HG03280 (cell line): ENCODE data around the gene LIPE.
A peak's percentile ranks its signal among the peaks of the same experiment; 100 is the strongest.
"Not testable (repeated sequence)": the region's sequence is repeated elsewhere in the genome, so short reads cannot be mapped to it uniquely, and the experiment has no call there.

ENCODE experiments used
- ATAC-seq: cut with Tn5 transposase; IDR thresholded peaks from one replicate; pipeline ENCODE4 v1.9.1; 2021; ENCODE audit warnings: mild to moderate bottlenecking, moderate library complexity; ENCODE audit not compliant: unreplicated experiment

LIPE gene

DNA sequence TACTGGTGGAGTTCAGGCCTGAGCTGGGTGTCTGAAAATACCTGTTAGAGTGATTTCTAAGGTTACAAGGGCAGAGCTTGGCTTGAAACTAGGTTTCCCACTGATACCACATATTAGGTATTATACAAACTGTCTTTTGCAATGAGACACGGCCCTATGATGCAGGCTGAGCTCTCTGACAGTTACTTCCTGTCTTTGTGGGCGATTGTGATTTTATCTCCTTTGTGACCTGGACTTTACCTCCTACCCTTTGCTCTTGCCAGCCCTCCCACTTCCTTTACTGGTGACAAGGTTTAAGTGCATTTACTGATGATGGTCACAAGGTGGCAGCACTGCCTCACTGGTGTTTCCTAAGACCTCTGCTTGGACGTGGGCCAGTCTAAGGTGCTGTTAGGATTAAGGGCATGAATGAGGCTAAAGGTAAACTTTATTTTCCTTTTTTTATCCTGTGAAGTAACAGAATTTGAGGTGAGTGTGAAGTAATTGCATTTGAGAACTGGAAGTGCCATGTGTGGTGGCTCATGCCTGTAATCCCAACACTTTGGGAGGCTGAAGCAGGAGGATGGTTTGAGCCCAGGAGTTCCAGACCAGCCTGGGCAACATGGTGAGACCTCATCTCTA lies 23.2 kb upstream of the LIPE start:
- ATAC-seq: peak; percentile 64

DNA sequence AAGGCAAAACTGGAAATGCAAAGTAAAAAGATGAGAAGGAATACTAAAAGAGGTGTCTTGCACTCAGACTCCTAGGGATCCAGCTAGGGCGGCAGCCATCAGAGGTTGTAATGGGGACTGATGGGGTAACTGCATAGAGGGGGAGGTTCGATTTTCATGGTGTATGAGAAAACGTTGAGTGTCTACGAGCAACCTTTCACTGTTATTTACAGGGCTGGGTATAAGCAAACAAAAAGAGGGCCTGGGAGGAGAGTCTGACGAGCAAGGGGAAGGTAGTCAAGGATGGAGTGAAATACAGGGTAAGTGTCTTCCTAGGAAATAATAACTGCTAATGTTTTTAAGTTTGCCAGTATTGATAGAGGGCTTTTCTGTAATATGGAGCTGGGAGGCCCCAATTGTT lies 21.1 kb upstream of the LIPE start:
- not testable (repeated sequence) for ATAC-seq

DNA sequence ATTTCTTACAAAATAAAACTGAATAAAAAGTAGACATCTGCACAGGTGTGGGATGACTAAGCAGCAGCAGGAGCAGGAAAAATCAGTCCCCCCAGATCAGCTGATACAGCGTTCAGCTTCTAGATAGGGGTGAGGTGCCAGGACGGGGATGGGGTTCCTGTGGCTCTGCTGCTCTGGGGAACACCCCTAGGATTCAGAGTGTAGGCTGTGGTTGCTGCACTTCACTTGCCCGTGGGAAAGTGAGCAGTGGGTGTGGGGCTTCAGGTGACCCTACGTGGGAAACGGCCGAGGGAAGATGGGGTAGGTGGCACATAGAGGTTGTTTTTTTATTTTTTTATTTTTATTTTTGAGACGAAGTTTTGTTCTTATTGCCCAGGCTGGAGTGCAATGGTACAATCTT lies 18.8 kb upstream of the LIPE start:
- no peak for ATAC-seq

DNA sequence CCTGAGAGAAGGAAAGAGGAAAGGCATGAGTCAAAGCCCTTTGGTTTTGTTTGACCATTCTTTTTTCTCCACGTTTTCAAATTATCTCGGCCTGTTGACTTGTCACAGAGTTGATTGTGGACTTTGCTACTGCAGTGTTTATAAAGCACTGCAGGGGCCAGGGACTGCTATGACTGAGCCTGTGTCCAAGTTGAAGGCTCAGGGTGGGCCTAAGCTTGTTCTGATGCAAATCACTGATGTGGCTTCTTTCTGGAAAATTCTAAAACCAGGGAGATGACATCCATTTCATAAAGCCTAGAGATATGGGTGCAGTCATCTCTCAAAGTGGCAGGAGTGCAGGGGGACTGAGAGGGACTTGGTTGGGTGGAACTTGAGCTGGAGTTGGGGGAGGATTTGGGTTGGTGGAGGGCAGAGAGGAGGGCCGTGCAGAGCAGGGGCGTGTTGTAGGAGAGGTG lies 16.8 kb upstream of the LIPE start:
- ATAC-seq: no peak

DNA sequence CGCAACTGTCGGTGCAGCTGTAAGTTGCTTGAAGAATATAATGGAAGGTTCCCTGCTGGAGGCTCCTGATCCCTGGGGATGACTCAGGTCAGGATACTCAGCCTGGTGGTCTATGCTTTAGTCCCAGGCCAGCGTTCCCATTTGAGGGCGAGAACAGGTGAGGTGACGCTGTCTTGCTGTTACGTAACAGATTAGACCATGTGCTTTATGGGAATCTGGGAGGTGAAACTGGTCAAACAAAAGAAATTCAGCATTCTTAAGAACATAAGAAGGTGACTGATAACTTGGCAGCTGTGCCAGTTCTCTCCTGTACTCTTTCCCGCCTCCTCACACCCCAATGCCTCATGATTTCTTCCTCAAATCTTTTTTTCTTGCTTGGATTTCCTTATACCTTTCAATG lies 15.6 kb upstream of the LIPE start, which contains the start of gene CXCL17:
Gene CXCL17 (minus strand): TSS at position 114 of the 400 bp plus-strand sequence. CDS start 114 bp downstream, outside the sequence.
- no peak for ATAC-seq

DNA sequence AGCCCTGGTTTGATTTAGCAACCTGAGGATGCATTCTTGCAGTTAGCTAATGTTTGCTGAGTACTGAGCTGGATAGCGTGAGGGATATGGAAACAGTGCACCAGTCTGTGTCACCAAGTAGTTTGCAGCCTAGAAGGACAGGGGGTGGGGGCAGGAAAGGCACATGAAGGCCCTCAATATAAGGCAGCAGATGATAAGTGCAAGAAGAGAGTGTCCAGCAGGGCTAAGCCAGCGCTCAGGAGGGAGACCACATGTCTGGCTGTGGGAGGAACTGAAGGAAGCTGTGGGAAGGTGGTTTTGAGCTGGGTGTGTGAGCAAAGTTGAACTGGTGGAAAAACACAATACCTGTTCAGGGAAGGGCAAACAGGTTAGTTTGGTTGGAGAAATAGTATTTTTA lies 13.9 kb upstream of the LIPE start:
- no peak for ATAC-seq

DNA sequence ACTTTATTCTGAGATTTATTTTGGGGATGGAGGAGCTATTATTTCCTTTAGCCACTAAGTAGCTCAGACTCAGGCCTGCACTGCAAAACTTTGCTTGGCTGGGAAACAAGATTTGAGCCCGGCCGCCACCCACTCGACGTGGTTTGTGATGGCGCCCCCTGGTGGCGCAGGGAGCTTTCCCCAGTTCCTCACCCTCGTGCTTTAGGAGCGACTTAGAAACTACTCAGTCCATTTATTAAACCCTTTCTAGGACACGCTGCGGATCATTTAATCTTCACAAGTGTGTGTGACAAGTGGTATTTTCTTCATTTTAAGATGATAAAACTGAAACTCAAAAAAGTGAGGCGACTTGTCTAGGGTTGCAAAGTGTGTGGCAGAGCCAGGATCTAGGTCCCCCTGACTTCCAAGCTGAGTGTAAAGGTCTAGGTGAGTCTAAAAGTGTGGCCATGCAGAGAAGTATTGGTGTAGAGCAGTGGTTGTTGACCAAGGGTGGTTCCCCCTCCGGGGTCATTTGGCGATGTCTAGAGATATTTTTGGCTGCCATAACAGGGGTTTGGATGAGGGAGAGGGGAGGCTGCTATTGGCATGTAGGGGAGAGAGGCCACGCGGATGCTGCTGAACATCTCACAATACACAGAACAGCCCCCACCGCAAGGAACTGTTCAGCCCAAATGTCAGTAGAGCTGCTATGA lies 13.3 kb upstream of the LIPE start:
- ATAC-seq: no peak

DNA sequence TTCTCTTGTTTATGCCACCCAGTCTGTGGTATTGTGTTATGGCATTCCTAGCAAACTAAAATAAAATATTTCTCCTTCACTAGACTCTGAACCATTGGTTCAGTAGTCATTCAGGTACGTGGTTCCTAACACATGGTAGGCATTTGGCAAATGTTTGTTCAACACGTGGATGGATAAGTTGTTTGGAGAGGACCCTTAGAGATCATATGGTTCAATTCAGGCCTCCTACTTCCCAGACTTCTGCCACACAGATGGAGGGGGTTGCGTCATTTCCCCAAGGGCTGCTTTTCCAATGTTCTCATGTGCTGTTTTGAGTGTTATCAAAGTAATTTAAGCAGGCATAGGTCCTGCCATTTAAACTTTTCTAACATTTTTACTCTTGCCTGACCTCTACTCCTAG lies 8.8 kb upstream of the LIPE start:
- ATAC-seq: no peak

DNA sequence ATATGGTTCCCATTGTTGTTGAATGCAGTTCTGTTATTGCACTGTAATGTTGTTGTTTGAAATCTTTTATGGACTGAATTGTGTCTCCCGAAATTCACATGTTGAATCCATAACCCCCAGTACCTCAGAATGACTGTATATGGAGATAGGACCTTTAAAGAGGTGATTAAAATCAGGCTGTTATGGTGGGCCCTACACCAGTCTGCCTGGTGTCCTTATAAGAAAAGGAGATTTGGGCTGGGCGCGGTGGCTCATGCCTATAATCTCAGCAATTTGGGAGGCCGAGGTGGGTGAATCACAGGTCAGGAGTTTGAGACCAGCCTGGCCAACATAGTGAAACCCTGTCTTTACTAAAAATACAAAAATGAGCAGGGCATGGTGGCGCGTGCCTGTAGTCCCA lies 8.1 kb upstream of the LIPE start:
- no peak for ATAC-seq

DNA sequence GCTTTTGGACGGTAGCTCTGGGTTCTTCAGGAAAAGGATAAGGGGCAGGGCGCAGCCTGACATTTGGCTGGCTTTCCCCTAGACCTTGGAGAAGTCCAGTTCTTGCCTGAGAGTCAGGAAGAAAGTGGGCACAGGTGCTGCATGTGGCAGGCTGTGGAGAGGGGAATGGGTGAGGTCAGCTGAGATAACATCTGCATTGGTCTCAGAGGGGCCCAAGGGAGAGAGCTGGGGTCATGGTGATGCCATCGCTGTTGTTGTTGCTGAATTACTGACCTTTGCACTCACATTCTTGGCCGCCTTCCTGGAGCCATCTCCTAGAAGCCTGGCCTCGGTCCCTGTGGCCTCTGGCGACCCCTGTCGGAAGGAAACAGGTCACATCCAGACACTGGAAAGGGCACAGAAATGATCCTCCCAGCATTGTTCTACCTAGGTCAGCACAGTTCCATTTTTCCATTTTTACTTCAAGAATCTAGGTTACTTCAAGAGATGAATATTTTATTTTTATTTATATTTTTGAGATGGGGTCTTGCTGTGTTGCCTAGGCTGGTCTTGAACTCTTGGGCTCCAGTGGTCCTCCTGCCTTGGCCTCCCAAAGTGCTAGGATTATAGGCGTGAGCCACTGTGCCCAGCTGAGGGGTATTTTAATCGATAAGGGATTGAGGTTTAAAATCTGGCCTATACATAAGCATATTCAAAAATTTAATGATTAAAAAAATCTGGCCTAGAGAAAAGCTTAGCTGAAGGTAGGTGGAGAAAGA lies 6.5 kb upstream of the LIPE start:
- ATAC-seq: no peak

DNA sequence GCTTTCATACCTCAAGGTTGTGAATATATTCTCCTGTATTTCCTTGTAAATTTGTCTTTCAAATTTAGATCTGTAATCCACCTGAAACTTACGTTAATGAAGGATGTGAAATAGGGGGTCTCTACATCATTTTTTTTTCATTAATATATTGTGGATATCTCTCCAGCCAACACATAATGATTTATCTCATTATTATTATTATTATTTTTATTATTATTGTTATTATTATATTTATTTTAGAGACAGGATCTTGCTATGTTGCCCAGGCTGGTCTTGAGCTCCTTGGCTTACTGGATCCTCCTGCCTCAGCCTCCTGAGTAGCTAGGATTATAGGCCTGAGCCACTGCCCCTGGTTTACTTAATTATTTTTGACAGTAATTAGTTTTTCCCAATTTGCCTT lies 4.3 kb upstream of the LIPE start:
- ATAC-seq: no peak

DNA sequence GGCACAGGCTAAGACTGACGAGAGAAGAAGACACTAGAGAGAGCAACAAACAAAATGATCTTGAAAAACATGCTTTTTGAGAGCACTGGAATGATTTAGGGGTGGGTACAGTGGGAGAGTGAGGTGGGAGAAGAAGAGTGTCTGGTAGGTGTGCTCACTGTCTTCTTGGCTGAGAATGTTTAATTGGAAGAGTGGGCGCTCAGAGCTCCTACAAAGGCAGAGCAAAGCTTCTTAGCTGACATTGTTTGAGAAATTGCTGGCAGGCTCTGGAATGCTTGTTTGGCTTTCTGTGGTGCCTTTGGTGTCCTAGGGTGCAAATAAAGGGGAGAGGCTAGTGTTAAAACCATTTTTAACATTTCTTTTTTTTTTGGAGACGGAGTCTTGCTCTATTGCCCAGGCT lies 1.5 kb upstream of the LIPE start:
- no peak for ATAC-seq

DNA sequence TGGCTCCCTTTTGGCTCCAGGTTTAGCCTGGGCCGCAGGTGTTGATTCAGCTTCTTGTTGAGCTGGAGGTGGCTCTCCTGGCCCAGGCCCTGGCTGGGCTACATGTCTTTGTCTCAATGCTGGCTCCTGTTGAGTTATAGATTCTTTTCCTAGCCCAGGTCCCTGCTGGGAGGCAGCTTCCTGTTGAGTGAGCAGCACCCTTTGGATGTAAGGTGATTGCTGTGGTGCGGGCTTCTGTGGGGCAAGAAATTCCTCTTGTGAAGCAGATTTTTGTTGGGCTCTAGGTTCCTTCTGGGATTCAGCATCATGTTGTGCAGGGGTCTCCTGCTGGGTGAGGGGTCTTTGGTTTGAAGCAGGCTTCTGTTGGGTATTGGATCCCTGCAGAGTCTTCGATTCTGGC lies 545 bp downstream of the LIPE start:
- no peak for ATAC-seq

DNA sequence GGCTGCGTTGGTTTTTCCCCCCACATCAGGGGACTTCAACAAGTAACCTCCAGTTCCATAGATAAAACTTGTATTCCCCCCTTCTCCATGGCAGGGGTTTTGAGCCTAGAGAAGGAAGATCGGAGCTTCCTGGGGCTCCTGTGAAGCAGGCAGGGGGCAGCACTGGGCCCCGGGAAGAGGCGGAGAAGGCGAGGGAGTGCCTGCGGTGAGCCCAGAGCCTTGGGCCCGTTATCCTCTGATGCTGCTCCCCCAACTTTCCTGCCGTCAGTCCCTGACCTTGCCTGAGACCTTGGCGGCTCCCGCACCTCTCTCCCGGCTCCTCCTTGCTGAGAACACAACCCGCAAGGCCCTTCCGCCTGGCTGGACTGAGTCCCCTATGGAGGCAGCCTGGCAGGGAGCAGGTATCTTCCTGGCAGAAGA lies 2.5 kb downstream of the LIPE start:
- no peak for ATAC-seq

DNA sequence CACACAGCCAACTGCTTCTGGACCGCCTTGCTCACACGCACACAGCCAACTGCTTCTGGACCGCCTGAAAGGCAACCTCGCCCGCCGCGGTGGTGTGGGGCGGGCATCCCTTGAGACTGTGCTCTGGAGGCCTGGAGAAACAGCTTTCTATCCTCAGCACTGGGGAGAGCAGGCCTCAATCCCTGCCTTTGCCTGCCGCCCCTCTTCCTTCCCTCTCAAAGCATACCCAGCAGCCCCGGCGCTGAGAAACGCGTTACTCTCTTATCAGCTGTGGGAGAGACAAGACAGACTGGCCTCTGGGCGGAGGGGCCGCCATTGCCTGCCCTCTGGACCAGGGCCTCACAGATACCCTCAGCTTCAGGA lies 2.9 kb downstream of the LIPE start:
- ATAC-seq: no peak

DNA sequence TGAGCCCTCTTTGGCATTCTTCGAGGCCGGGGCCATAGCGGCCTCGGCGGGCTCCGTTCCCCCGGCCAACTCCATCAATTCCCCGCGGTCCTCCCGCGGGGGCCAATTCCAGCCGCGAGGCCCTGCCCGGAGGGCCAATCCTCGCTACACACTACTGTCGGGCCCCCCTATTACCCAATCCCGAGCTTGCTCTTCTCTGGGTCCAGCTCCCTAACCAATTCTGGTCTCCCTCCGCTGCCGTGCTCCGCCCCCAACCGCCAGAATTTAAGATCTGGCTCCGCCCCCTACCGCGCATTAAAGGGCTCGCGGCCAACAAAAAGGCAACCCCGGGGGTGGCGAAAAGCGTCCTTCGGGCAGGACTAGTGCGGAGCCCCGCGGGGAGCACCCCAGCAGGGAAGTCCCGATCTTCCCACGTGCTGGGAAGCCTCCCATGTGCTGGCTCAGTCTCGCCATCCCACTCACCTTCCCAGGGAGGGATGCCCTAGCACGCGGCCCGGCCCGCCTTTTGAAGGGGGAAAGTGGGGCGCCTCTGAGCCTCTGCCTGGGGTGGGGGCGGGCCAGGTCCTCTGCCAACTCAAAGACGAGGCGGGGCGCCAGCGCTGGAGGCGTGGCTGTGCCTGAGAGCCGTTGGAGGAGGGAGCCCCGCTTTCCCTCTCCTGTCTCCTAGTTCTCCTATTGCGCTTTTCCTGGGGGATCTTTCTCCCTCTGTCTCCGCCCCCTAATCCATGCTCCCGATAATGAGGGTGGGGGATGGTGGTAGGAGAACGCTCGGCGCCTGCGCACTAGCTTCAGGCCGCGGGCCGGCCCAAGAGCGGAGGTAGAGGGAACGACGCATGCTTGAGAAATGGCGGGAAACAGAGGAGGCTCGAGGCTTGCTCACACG lies 3.5 kb downstream of the LIPE start:
- ATAC-seq: peak; percentile 86

DNA sequence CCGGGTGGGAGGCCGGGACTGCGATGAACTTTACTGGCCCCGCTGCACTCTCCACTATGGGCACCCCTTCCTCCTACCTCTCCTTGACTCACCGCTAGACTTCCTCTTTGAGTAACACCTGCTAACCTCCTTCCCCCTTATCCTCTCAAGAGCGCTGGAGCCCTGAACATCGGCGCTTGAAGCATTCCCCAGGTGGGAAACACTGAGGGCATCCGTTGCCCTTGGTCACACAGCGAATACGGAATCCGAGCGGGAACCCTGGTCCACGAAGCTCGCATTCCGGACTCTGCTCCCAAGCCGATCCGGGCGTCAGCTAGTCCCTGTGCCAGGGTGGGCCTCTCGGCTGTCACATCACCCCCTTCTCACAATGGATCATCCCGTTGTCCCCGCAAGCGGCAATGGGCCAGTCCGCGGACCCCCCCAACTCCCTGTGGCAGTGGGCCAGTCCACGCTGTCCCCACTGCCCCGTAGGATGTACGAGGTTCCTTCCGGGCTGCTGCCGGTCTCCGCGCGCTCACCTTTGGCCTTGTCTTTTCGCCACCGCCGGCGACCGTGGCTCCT lies 4.2 kb downstream of the LIPE start:
- peak; percentile 17 for ATAC-seq

DNA sequence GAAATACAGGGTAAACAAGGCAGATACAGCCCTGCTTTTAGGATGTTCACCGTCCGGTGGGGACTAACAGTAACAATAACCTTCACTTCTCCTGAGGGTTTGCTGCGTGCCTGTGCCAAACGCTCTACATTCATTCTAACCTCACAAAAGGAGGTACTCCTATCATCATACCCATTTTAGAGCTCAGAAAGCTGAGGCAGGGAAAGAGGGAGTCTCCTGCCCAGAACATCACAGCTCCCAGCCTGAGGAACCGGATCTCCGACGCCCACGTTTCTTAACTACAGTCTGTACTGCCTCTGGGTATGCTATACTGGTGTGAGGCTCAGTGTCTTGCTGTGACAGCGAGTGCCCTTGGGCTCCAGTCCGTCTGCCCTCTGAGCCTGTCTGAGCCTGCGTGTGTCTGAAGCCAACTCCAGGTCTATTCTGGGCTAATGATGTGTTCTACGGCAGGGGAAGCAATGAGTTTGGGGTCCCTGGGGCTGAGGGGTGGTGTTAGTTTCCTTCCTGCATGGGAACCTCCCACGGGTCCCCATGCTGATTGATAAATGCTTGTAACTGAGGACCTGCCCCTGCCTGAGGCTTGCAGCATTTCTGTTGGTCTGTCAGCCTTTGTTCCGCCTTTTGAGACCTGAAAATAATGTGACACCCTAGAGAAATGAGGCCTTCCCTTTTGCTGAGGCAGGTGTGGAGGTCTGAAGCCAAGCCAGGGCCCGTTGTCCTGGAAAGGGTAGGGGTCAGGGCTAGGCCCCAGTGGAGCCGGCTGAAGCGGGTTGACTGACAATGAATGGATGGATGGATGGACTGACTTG lies 4.9 kb downstream of the LIPE start:
- no peak for ATAC-seq

DNA sequence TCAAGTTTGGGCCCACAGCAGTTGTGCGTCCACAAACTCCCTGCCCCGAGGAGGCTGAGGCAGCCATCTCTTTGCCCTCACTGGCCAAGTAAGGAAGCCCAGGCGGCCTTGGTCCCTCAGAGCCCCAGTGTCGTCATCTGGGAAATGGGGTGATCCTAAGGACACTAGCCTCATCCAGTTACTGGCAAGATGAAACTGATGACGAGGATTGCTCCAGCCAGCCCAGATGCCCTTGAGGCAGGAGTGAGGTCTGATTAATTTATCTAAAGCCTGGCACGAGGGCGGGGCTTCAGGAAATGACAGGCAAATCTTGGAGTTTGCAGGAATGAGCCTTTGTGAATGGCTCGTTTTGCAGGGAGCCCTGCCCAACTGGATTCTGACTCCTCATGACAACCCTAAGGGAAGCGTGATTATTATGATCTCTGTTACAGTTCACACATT lies 5.6 kb downstream of the LIPE start:
- no peak for ATAC-seq

DNA sequence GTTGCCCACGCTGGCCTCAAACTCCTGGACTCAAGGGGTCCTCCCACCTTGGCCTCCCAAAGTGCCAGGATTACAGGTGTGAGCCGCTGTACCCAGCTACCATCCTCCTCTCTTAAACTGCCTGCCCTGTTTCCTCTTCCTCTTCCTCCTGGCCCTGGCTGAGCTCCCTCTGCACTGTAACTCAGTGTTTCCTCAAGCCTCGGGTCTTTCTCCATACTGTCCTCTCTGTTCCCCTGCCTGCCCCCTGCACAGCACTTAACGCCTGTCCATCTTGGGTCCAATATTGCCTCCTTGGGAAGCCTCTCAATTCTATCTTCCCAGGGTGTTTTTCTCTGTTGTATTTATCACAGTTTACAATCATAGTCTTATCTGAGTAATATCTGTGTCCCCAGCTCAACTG lies 6.1 kb downstream of the LIPE start:
- no peak for ATAC-seq
